Measurements from ENCODE around the gene COL1A1. TPM values are rescaled to one million over a fixed set of nuclear protein-coding genes. Genes with fewer than 3 reads are reported as not detected.
A peak's percentile ranks its signal among the peaks of the same experiment; 100 is the strongest.

The COL1A1 gene
- total RNA-seq, 1 experiment from 2014 or later, result 0.03 TPM

GRCh38 chr17:50153650-50154575, 47.5 kb downstream of the COL1A1 start:
- no peak for DNase-seq (ENCODE audit: low read depth, low spot score)
- in situ Hi-C loops (cut with HindIII; ENCODE audit: low pct_unique_long_range_greater_than_20kb, low sequenced_read_pairs), result no loop called here

- in situ Hi-C loops (cut with HindIII; ENCODE audit: low pct_unique_long_range_greater_than_20kb, low sequenced_read_pairs), result no loop called here
- DNase-seq (ENCODE audit: low read depth, low spot score), result no peak
Measured at GRCh38 chr17:50152736-50153135, 48.7 kb downstream of the COL1A1 start.

- in situ Hi-C loops (cut with HindIII; ENCODE audit: low pct_unique_long_range_greater_than_20kb, low sequenced_read_pairs), result no loop called here
- DNase-seq (ENCODE audit: low read depth, low spot score), result peak; percentile 88
Measured at GRCh38 chr17:50151937-50152547, 49.4 kb downstream of the COL1A1 start.

- in situ Hi-C loops (cut with HindIII; ENCODE audit: low pct_unique_long_range_greater_than_20kb, low sequenced_read_pairs), result no loop called here
- DNase-seq (ENCODE audit: low read depth, low spot score), result peak; percentile 90
Measured at GRCh38 chr17:50151041-50151936, 50.1 kb downstream of the COL1A1 start.

- no peak for DNase-seq (ENCODE audit: low read depth, low spot score)
- in situ Hi-C loops (cut with HindIII; ENCODE audit: low pct_unique_long_range_greater_than_20kb, low sequenced_read_pairs), result no loop called here
Measured at GRCh38 chr17:50150354-50151040, 50.9 kb downstream of the COL1A1 start, which contains the start of gene PPP1R9B. TSS of gene PPP1R9B (minus strand) at chr17:50150677. CDS start at chr17:50150513, 164 bp downstream.

GRCh38 chr17:50149417-50150353, 51.7 kb downstream of the COL1A1 start:
- DNase-seq (ENCODE audit: low read depth, low spot score), result peak; percentile 36
- in situ Hi-C loops (cut with HindIII; ENCODE audit: low pct_unique_long_range_greater_than_20kb, low sequenced_read_pairs), result no loop called here

- in situ Hi-C loops (cut with HindIII; ENCODE audit: low pct_unique_long_range_greater_than_20kb, low sequenced_read_pairs), result no loop called here
- DNase-seq (ENCODE audit: low read depth, low spot score), result no peak
Measured at GRCh38 chr17:50149091-50149416, 52.4 kb downstream of the COL1A1 start.

GRCh38 chr17:50148226-50149090, 53.0 kb downstream of the COL1A1 start:
- no peak for DNase-seq (ENCODE audit: low read depth, low spot score)
- in situ Hi-C loops (cut with HindIII; ENCODE audit: low pct_unique_long_range_greater_than_20kb, low sequenced_read_pairs), result no loop called here

- no peak for DNase-seq (ENCODE audit: low read depth, low spot score)
- in situ Hi-C loops (cut with HindIII; ENCODE audit: low pct_unique_long_range_greater_than_20kb, low sequenced_read_pairs), result no loop called here
Measured at GRCh38 chr17:50147841-50148225, 53.6 kb downstream of the COL1A1 start.

- in situ Hi-C loops (cut with HindIII; ENCODE audit: low pct_unique_long_range_greater_than_20kb, low sequenced_read_pairs), result no loop called here
- DNase-seq (ENCODE audit: low read depth, low spot score), result no peak
Measured at GRCh38 chr17:50146927-50147665, 54.3 kb downstream of the COL1A1 start.

- in situ Hi-C loops (cut with HindIII; ENCODE audit: low pct_unique_long_range_greater_than_20kb, low sequenced_read_pairs), result no loop called here
Measured at GRCh38 chr17:50146230-50146926, 55.1 kb downstream of the COL1A1 start.

GRCh38 chr17:50145532-50146229, 55.8 kb downstream of the COL1A1 start:
- in situ Hi-C loops (cut with HindIII; ENCODE audit: low pct_unique_long_range_greater_than_20kb, low sequenced_read_pairs), result no loop called here
- DNase-seq (ENCODE audit: low read depth, low spot score), result no peak

More at GRCh38 chr17:50146230-50146926, 55.1 kb downstream of the COL1A1 start:
- DNase-seq (ENCODE audit: low read depth, low spot score), result no peak

- in situ Hi-C loops (cut with HindIII; ENCODE audit: low pct_unique_long_range_greater_than_20kb, low sequenced_read_pairs), result no loop called here
- DNase-seq (ENCODE audit: low read depth, low spot score), result peak; percentile 49
Measured at GRCh38 chr17:50144845-50145531, 56.4 kb downstream of the COL1A1 start.

Measured in SK-MEL-5 (cell line).